GM20431 (cell line): ENCODE results near the gene TM4SF1.

Experiments used
- in situ Hi-C: fragments of 300-500 bp; cut with MseI, MboI; formaldehyde crosslinking; loops from one replicate; pipeline ENCODE4 v1.15.0; 2020; ENCODE audit warnings: low sequenced_read_pairs; ENCODE audit not compliant: unreplicated experiment

TM4SF1 gene

GRCh38 chr3:149378478-149379309 lies 1.2 kb upstream of the TM4SF1 start:
- in situ Hi-C loops: loop anchor here (25.0 kb wide), 1 partner anchor 409 kb away; the partner anchor contains the start of gene ANKUB1

GRCh38 chr3:149376718-149377407 lies 586 bp downstream of the TM4SF1 start:
- in situ Hi-C loops: loop anchor here (25.0 kb wide), 1 partner anchor 410 kb away; the partner anchor contains the start of gene ANKUB1

- in situ Hi-C loops: loop anchor here (25.0 kb wide), 1 partner anchor 412 kb away; the partner anchor contains the start of gene ANKUB1
Observed at GRCh38 chr3:149375501-149376196, 1.8 kb downstream of the TM4SF1 start.

GRCh38 chr3:149374793-149375500 lies 2.5 kb downstream of the TM4SF1 start:
- in situ Hi-C loops: loop anchor here (25.0 kb wide), 1 partner anchor 412 kb away; the partner anchor contains the start of gene ANKUB1

GRCh38 chr3:149374391-149374790 lies 3.1 kb downstream of the TM4SF1 start:
- in situ Hi-C loops: no loop called here

- in situ Hi-C loops: no loop called here
Observed at GRCh38 chr3:149373235-149374125, 4.0 kb downstream of the TM4SF1 start.

GRCh38 chr3:149371723-149372114 lies 5.7 kb downstream of the TM4SF1 start:
- in situ Hi-C loops: no loop called here

- in situ Hi-C loops: no loop called here
Observed at GRCh38 chr3:149371001-149371722, 6.3 kb downstream of the TM4SF1 start.

- in situ Hi-C loops: no loop called here
Observed at GRCh38 chr3:149369991-149370866, 7.2 kb downstream of the TM4SF1 start.

GRCh38 chr3:149368674-149369497 lies 8.6 kb downstream of the TM4SF1 start:
- in situ Hi-C loops: no loop called here

GRCh38 chr3:149368201-149368673 lies 9.2 kb downstream of the TM4SF1 start:
- in situ Hi-C loops: no loop called here

GRCh38 chr3:149366941-149367840 lies 10.3 kb downstream of the TM4SF1 start:
- in situ Hi-C loops: no loop called here

GRCh38 chr3:149366031-149366430 lies 11.4 kb downstream of the TM4SF1 start:
- in situ Hi-C loops: no loop called here

- in situ Hi-C loops: no loop called here
Observed at GRCh38 chr3:149364624-149365023, 12.8 kb downstream of the TM4SF1 start.

GRCh38 chr3:149363053-149363452 lies 14.4 kb downstream of the TM4SF1 start:
- in situ Hi-C loops: no loop called here
